Endothelial cell of umbilical vein (primary cell): ENCODE measurements around the gene KIR3DL2.
"Not testable (repeated sequence)": the region's sequence is repeated elsewhere in the genome, so short reads cannot be mapped to it uniquely, and the experiment has no call there.

Experiments used
- CTCF ChIP-seq, 2 donors: IDR thresholded peaks; 1 replicate in 1 of 2; 2 replicates in 1 of 2; pipeline ENCODE4 v1.5.1; 2011; ENCODE audit warnings: low read length in 2 of 2, mild to moderate bottlenecking in 2 of 2, moderate library complexity in 2 of 2, control low read depth in 1 of 2, inconsistent platforms in 1 of 2, low read depth in 1 of 2; ENCODE audit not compliant: insufficient read depth in 1 of 2; ENCODE audit errors: extremely low read depth in 1 of 2
- EZH2 ChIP-seq: IDR thresholded peaks from 2 replicates; pipeline ENCODE4 v1.6.1; 2012; ENCODE audit warnings: borderline replicate concordance, low read depth, mild to moderate bottlenecking, moderate library complexity, low read length, inconsistent platforms; ENCODE audit not compliant: severe bottlenecking
- FOS ChIP-seq: IDR thresholded peaks from 2 replicates; pipeline ENCODE4 v1.6.1; 2011; ENCODE audit warnings: mild to moderate bottlenecking, low read length, moderate library complexity, borderline replicate concordance; ENCODE audit not compliant: insufficient read depth
- GATA2 ChIP-seq: IDR thresholded peaks from 2 replicates; pipeline ENCODE4 v1.7.0; 2011; ENCODE audit warnings: low read depth, mild to moderate bottlenecking, moderate library complexity, mixed read lengths, low read length; ENCODE audit not compliant: insufficient read length, insufficient read depth
- JUN ChIP-seq: IDR thresholded peaks from 2 replicates; pipeline ENCODE4 v1.6.1; 2011; ENCODE audit warnings: borderline replicate concordance, low read depth; ENCODE audit not compliant: insufficient read length, insufficient read depth
- MYC ChIP-seq: IDR thresholded peaks from one replicate; pipeline ENCODE4 v1.6.1; 2011; ENCODE audit warnings: mild to moderate bottlenecking, low read depth, low read length
- POLR2A ChIP-seq: IDR thresholded peaks from 2 replicates; pipeline ENCODE4 v1.6.1; 2012; ENCODE audit warnings: low read depth, mild to moderate bottlenecking, control low read depth, low read length
- POLR2AphosphoS5 ChIP-seq: IDR thresholded peaks from 2 replicates; pipeline ENCODE4 v1.6.1; 2012; ENCODE audit warnings: low read depth, mild to moderate bottlenecking, control low read depth, low read length, moderate library complexity; ENCODE audit not compliant: insufficient read depth
- TF ChIP-seq, protein P1 (sequence below): IDR thresholded peaks from 2 replicates; pipeline ENCODE4 v1.6.1; 2011; ENCODE audit not compliant: insufficient read depth, insufficient read length

DNA sequence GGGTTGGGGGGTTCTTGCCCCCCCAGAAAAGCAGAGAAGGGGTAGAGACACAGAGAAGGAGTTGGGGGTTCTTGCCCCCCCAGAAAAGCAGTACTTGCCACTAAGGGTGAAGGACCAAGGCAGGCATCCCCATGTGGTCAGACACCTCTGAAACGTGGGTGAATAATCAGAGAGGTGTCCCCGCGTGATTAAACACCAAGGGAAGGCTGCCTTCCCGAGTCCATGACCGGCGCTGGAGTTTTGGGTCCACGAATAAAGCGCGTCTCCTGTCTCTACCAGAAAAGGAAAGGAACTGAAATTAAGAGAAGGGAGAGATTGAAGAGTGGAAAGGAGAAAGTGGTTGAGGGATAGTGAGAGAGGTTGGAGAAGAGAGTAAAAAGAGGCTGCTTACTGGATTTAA, 49.4 kb downstream of the KIR3DL2 start:
- TF ChIP-seq FOS; EZH2; CTCF (IDR thresholded peaks at IDR 0.05; ENCODE audit: extremely low read depth in 1 of 2, insufficient read depth in 1 of 2, low read depth in 1 of 2, low read length in 2 of 2); POLR2A; JUN; MYC; POLR2AphosphoS5; GATA2: not testable (repeated sequence)
- TF ChIP-seq, protein P1, sequence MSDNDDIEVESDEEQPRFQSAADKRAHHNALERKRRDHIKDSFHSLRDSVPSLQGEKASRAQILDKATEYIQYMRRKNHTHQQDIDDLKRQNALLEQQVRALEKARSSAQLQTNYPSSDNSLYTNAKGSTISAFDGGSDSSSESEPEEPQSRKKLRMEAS = not testable (repeated sequence)
